Kidney (tissue), 14 donors: Measurements from ENCODE around the gene PRKAG2. TPM values are rescaled to one million over a fixed set of nuclear protein-coding genes. Genes with fewer than 3 reads are reported as not detected.

Experiments used
- DNase-seq, 5 donors: peaks; one replicate each; pipeline ENCODE4 v3.0.0-alpha.2; 2013 to 2020
- FAIRE-seq: peaks from 2 replicates; lab custom pipeline; 2012; peaks lifted over from hg19 to GRCh38; lab: Jason Lieb, UNC
- H3K27ac ChIP-seq, 2 donors: one replicate each; pipeline ENCODE4 v1.7.0; 2013; ENCODE audit warnings: low read depth in 2 of 2, low read length in 2 of 2, inconsistent platforms in 1 of 2
- H3K27me3 ChIP-seq: one replicate; pipeline ENCODE4 v1.7.1; 2013; ENCODE audit warnings: low read length, inconsistent platforms; ENCODE audit not compliant: control insufficient read depth, insufficient read depth
- H3K36me3 ChIP-seq, 3 donors: one replicate each; pipeline versions ENCODE4 v1.7.0 to v1.7.1; 2013; ENCODE audit warnings: low read length in 3 of 3, control low read depth in 1 of 3, inconsistent platforms in 1 of 3; ENCODE audit not compliant: insufficient read depth in 3 of 3, control insufficient read depth in 2 of 3
- H3K4me1 ChIP-seq, 3 donors: one replicate each; pipeline versions ENCODE4 v1.7.0 to v1.7.1; 2013; ENCODE audit warnings: low read length in 3 of 3, inconsistent platforms in 1 of 3, low read depth in 1 of 3; ENCODE audit not compliant: control insufficient read depth in 2 of 3, insufficient read depth in 2 of 3
- H3K4me3 ChIP-seq, 3 donors: one replicate each; pipeline versions ENCODE4 v1.7.0 to v1.8.1; 2013; ENCODE audit warnings: low read length in 3 of 3, control low read depth in 1 of 3, inconsistent platforms in 1 of 3
- H3K9ac ChIP-seq, 3 donors: one replicate each; pipeline versions ENCODE4 v1.7.0 to v1.7.1; 2013; ENCODE audit warnings: low read length in 3 of 3, control low read depth in 1 of 3, inconsistent platforms in 1 of 3
- H3K9me3 ChIP-seq, 3 donors: one replicate each; pipeline versions ENCODE4 v1.7.0 to v1.7.1; 2013; ENCODE audit warnings: low read length in 3 of 3, control low read depth in 1 of 3, inconsistent platforms in 1 of 3; ENCODE audit not compliant: control insufficient read depth in 2 of 3, insufficient read depth in 1 of 3
- CTCF ChIP-seq: IDR thresholded peaks from 3 replicates; pipeline ENCODE4 v1.5.1; 2012; ENCODE audit warnings: mild to moderate bottlenecking, moderate library complexity, borderline replicate concordance; ENCODE audit not compliant: insufficient read depth; ENCODE audit errors: extremely low read depth
- intact Hi-C: fragments of 100-400 bp; cut with DNase I; formaldehyde crosslinking; loops from one replicate; pipeline ENCODE4 v1.11.1; 2022
- polyA plus RNA-seq: library from polyadenylated mRNA; stranded (reverse); fragments of 350-450 nt; fragmentation: Illumina TruSeq; extraction: RNeasy Lipid Tissue Mini Kit (QIAGEN cat#74804); gene quantifications from one replicate; pipeline ENCODE4 v1.2.3, GENCODE V29; 2014; ENCODE audit warnings: low read depth, low replicate concordance; ENCODE audit not compliant: insufficient read depth
- total RNA-seq: library from RNA; stranded (reverse); fragmentation: NEBNext Ultra II Directional; extraction: Animal tissue kit (Norgen Biotek cat#: 25700); gene quantifications from one replicate; pipeline ENCODE4 v1.2.1, GENCODE V29; 2021
- donor health status: control.
- donor health status: control.
- donor health status: control.
- donor health status: control.
- donor health status: control.
- donor health status: DM: yes; HTN: yes; CAD: no.
- donor health status: Normal renal cell carcinoma (clear cell type).

PRKAG2 gene
- total and polyA plus RNA-seq, 2 donors from 2014 or later, result 40.7 to 40.9 TPM

- Histone ChIP-seq H3K4me1 (peaks cover 0 to 12% (median 0%) of the 10 kb centered on the region in 3 donors), H3K9me3 (no peaks in the 10 kb centered on the region), H3K27ac (peak overlapping the region; percentile 34 to 51), H3K4me3 (no peak overlapping the region), H3K36me3 (no peaks in the 10 kb centered on the region), H3K27me3 (no peaks in the 10 kb centered on the region), H3K9ac (no peak overlapping the region)
- FAIRE-seq (no peak), DNase-seq (peak in 1 of 5 donors; percentile 66)
- intact Hi-C loops, result no loop called here
- no peak for TF ChIP-seq CTCF
Observed at GRCh38 chr7:151793991-151794507, 82.9 kb downstream of the PRKAG2 start.

GRCh38 chr7:151793531-151793951, 83.4 kb downstream of the PRKAG2 start:
- Histone ChIP-seq H3K27ac (peak overlapping the region; percentile 34 to 51), H3K4me1 (peaks cover 0 to 12% (median 0%) of the 10 kb centered on the region in 3 donors), H3K4me3 (no peak overlapping the region), H3K9me3 (no peaks in the 10 kb centered on the region), H3K36me3 (no peaks in the 10 kb centered on the region), H3K9ac (no peak overlapping the region), H3K27me3 (no peaks in the 10 kb centered on the region)
- intact Hi-C loops, result no loop called here
- no peak for TF ChIP-seq CTCF
- no peak for FAIRE-seq
- peak in 1 of 5 donors; percentile 61 for DNase-seq

GRCh38 chr7:151792636-151793035, 84.3 kb downstream of the PRKAG2 start:
- H3K9me3 ChIP-seq, result no peaks in the 10 kb centered on the region
- TF ChIP-seq CTCF, result no peak
- H3K4me3 ChIP-seq, result no peak overlapping the region
- FAIRE-seq, result no peak
- H3K9ac ChIP-seq, result no peak overlapping the region
- intact Hi-C loops, result no loop called here
- DNase-seq, result peak in 1 of 5 donors; percentile 57
- no peaks in the 10 kb centered on the region for H3K36me3 ChIP-seq
- no peaks in the 10 kb centered on the region for H3K27me3 ChIP-seq
- no peak overlapping the region for H3K27ac ChIP-seq
- peaks cover 0 to 12% (median 0%) of the 10 kb centered on the region in 3 donors for H3K4me1 ChIP-seq

- no peaks in the 10 kb centered on the region for H3K9me3 ChIP-seq
- peaks cover 0 to 12% (median 0%) of the 10 kb centered on the region in 3 donors for H3K4me1 ChIP-seq
- FAIRE-seq (no peak), DNase-seq (no peak)
- H3K36me3 ChIP-seq, result no peaks in the 10 kb centered on the region
- H3K9ac ChIP-seq, result no peak overlapping the region
- no peak for TF ChIP-seq CTCF
- H3K27ac ChIP-seq, result no peak overlapping the region
- no peak overlapping the region for H3K4me3 ChIP-seq
- no peaks in the 10 kb centered on the region for H3K27me3 ChIP-seq
- intact Hi-C loops, result no loop called here
Observed at GRCh38 chr7:151792086-151792485, 84.8 kb downstream of the PRKAG2 start.
